Measurements from ENCODE around the gene RYR3.

The RYR3 gene

GRCh38 chr15:33322091-33322490, 11.3 kb downstream of the RYR3 start:
- no peak for DNase-seq

- DNase-seq = no peak
Measured at GRCh38 chr15:33324609-33325008, 13.8 kb downstream of the RYR3 start.

- no peak for DNase-seq
Measured at GRCh38 chr15:33326908-33327307, 16.1 kb downstream of the RYR3 start.

GRCh38 chr15:33328106-33328505, 17.3 kb downstream of the RYR3 start:
- DNase-seq = no peak

GRCh38 chr15:33329457-33329856, 18.7 kb downstream of the RYR3 start:
- no peak for DNase-seq

GRCh38 chr15:33330931-33331330, 20.2 kb downstream of the RYR3 start:
- no peak for DNase-seq

- DNase-seq = no peak
Measured at GRCh38 chr15:33341953-33342352, 31.2 kb downstream of the RYR3 start.

GRCh38 chr15:33343275-33343674, 32.5 kb downstream of the RYR3 start:
- DNase-seq = no peak

- no peak for DNase-seq
Measured at GRCh38 chr15:33344111-33344510, 33.3 kb downstream of the RYR3 start.

- DNase-seq = no peak
Measured at GRCh38 chr15:33344530-33344929, 33.8 kb downstream of the RYR3 start.

GRCh38 chr15:33354411-33354810, 43.6 kb downstream of the RYR3 start:
- DNase-seq = no peak

- no peak for DNase-seq
Measured at GRCh38 chr15:33357845-33358244, 47.1 kb downstream of the RYR3 start.

GRCh38 chr15:33358306-33358705, 47.5 kb downstream of the RYR3 start:
- DNase-seq = no peak

- DNase-seq = no peak
Measured at GRCh38 chr15:33360886-33361285, 50.1 kb downstream of the RYR3 start.

- DNase-seq = no peak
Measured at GRCh38 chr15:33369941-33370622, 59.3 kb downstream of the RYR3 start.

GRCh38 chr15:33370623-33371020, 59.9 kb downstream of the RYR3 start:
- no peak for DNase-seq

- DNase-seq = no peak
Measured at GRCh38 chr15:33371159-33371558, 60.4 kb downstream of the RYR3 start.

- no peak for DNase-seq
Measured at GRCh38 chr15:33374226-33374914, 63.6 kb downstream of the RYR3 start.

- no peak for DNase-seq
Measured at GRCh38 chr15:33375236-33375635, 64.5 kb downstream of the RYR3 start.

- no peak for DNase-seq
Measured at GRCh38 chr15:33377204-33377603, 66.4 kb downstream of the RYR3 start.

GRCh38 chr15:33378866-33379480, 68.2 kb downstream of the RYR3 start:
- DNase-seq = no peak

GRCh38 chr15:33380406-33380805, 69.6 kb downstream of the RYR3 start:
- no peak for DNase-seq

GRCh38 chr15:33382491-33382890, 71.7 kb downstream of the RYR3 start:
- no peak for DNase-seq

GRCh38 chr15:33384307-33384706, 73.5 kb downstream of the RYR3 start:
- DNase-seq = no peak
